ENCODE measurements around the gene JAKMIP2.

DNA sequence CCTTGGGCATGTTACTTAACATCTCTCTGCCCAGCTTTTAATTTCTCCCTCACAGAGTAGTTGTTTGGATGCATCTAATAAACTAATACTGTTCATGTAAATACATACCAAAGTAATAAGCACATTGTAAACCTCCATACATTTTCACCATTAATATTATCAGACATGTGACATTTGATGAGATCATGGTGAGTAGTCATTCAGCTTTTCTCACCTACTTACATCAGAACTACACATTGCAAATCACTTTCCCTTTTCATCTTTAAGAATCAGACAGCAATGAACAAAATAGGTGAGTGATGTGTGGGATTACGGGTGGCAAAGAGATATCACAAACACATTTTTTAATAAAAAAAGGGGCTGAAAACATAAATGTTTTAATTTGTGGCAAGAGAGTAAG is 89.3 kb downstream of the JAKMIP2 start:
- TF ChIP-seq ZNF565 (CRISPR knock-in tag; conservative IDR thresholded peaks at IDR 0.05; ENCODE audit: low read depth): no peak
- TF ChIP-seq, protein P1, sequence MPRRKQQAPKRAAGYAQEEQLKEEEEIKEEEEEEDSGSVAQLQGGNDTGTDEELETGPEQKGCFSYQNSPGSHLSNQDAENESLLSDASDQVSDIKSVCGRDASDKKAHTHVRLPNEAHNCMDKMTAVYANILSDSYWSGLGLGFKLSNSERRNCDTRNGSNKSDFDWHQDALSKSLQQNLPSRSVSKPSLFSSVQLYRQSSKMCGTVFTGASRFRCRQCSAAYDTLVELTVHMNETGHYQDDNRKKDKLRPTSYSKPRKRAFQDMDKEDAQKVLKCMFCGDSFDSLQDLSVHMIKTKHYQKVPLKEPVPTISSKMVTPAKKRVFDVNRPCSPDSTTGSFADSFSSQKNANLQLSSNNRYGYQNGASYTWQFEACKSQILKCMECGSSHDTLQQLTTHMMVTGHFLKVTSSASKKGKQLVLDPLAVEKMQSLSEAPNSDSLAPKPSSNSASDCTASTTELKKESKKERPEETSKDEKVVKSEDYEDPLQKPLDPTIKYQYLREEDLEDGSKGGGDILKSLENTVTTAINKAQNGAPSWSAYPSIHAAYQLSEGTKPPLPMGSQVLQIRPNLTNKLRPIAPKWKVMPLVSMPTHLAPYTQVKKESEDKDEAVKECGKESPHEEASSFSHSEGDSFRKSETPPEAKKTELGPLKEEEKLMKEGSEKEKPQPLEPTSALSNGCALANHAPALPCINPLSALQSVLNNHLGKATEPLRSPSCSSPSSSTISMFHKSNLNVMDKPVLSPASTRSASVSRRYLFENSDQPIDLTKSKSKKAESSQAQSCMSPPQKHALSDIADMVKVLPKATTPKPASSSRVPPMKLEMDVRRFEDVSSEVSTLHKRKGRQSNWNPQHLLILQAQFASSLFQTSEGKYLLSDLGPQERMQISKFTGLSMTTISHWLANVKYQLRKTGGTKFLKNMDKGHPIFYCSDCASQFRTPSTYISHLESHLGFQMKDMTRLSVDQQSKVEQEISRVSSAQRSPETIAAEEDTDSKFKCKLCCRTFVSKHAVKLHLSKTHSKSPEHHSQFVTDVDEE (CRISPR knock-in tag; IDR thresholded peaks at IDR 0.05): no peak
- no peak for TF ChIP-seq SNAI2 (CRISPR knock-in tag; IDR thresholded peaks at IDR 0.05)
- no peak for TF ChIP-seq BACH2 (CRISPR knock-in tag; IDR thresholded peaks at IDR 0.05; ENCODE audit: borderline replicate concordance)

Measured in SK-N-SH treated with all-trans-retinoic acid at 6 μM for 48 hours (cell line).